Thyroid gland (tissue), 4 donors: ENCODE measurements around the gene STOM. TPM values are rescaled to one million over a fixed set of nuclear protein-coding genes. Genes with fewer than 3 reads are reported as not detected.
A peak's percentile ranks its signal among the peaks of the same experiment; 100 is the strongest.

ENCODE experiments used
- DNase-seq, 2 donors: peaks; one replicate each; pipeline ENCODE4 v3.0.0-alpha.2; 2019
- H3K27ac ChIP-seq, 3 donors: fragments of 200-600 bp; sonication (generic); 1 replicate in 2 of 3; 2 replicates in 1 of 3; pipeline ENCODE4 v1.5.1; 2016 to 2019; ENCODE audit warnings: mild to moderate bottlenecking in 1 of 3, moderate library complexity in 1 of 3
- H3K27me3 ChIP-seq: fragments of 200-600 bp; sonication (generic); one replicate; pipeline ENCODE4 v1.5.1; 2019
- H3K36me3 ChIP-seq, 2 donors: fragments of 200-600 bp; sonication (generic); one replicate each; pipeline ENCODE4 v1.5.1; 2016 to 2019
- H3K4me1 ChIP-seq, 2 donors: fragments of 200-600 bp; sonication (generic); one replicate each; pipeline ENCODE4 v1.5.1; 2017 to 2019
- H3K4me3 ChIP-seq, 3 donors: fragments of 200-600 bp; sonication (generic); replicated peaks in 1 of 3; 1 replicate in 2 of 3; 2 replicates in 1 of 3; pipeline ENCODE4 v1.5.1; 2016; ENCODE audit warnings: mild to moderate bottlenecking in 1 of 3
- H3K9me3 ChIP-seq: fragments of 200-600 bp; sonication (generic); one replicate; pipeline ENCODE4 v1.5.1; 2017
- POLR2A ChIP-seq, 2 donors: fragments of 450-650 bp; IDR thresholded peaks; one replicate each; pipeline ENCODE4 v1.6.1; 2017; ENCODE audit warnings: antibody characterized with exemption in 2 of 2, mild to moderate bottlenecking in 2 of 2, moderate library complexity in 1 of 2
- WGBS, 2 donors: methylation state at CpG; one replicate each; pipeline ENCODE4 v1.1.5; 2017; 5-methylcytosine and 5-hydroxymethylcytosine counted together
- intact Hi-C: fragments of 100-400 bp; cut with DNase I; formaldehyde crosslinking; loops from one replicate; pipeline ENCODE4 v1.15.1; 2023
- total RNA-seq, 4 donors: library from RNA; depleted of rRNA; stranded (reverse); fragments of >200 nt; gene quantifications; one replicate each; pipeline ENCODE4 v1.2.3, GENCODE V29; 2016
- TF ChIP-seq, protein P1 (sequence below), 6 experiments: fragments of 200-600 bp in 3 of 6; fragments of 450-650 bp in 3 of 6; sonication (generic) in 3 of 6; IDR thresholded peaks; one replicate each; pipeline ENCODE4 v1.5.1; 2016 to 2019; ENCODE audit warnings: antibody characterized with exemption in 6 of 6, mild to moderate bottlenecking in 2 of 6, inconsistent platforms in 1 of 6, moderate library complexity in 1 of 6

Gene STOM
- total RNA-seq, 4 donors from 2014 or later, result 104 to 275 (median 142) TPM

DNA sequence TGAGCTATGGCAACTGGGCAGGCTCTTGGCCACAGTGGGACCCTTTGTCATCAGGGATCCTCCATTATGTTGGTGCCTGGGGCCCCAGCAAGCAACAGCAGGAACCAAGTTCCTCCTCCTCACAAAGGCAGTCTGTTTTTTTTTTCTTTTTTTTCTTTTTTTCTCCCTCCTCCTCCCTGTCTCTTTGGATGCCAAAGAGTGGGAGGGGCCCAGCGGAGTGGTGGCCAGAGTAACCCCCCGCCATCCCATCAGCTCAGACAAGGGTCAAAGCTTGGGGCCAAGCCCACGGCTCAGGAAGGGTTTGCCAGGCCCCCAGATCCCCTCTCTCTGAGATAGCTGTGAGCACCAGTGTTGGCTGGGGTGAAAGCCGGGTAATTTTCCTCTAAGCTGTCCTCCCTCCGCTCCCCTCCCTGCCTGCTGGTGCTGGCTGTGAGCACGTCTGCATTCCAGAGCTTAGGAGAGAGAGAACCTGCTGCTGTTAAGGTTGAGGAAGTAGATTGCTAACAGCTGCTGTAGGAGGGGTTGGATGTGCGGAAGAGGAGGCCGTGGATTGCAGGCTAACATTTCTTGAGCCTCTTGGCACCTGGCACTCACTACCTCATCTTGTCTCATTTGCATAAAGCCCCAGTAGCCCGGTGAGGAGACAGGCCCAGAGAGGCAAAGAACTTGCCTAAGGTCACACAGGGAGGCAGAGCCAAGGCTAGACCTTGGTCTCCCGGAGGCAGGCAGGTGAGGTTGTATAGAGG lies 80.9 kb downstream of the STOM start:
- WGBS, 2 donors, result 19 to 24% methylated on average over 8 to 10 of the region's 10 CpGs
- DNase-seq, result peak; percentile 87 to 88
- peak overlapping the region; percentile 84 to 95 (median 93) for H3K27ac ChIP-seq
- no peaks in the 10 kb centered on the region for H3K27me3 ChIP-seq
- H3K36me3 ChIP-seq, result no peaks in the 10 kb centered on the region
- no peaks in the 10 kb centered on the region for H3K9me3 ChIP-seq
- intact Hi-C loops, result no loop called here
- TF ChIP-seq, protein P1, sequence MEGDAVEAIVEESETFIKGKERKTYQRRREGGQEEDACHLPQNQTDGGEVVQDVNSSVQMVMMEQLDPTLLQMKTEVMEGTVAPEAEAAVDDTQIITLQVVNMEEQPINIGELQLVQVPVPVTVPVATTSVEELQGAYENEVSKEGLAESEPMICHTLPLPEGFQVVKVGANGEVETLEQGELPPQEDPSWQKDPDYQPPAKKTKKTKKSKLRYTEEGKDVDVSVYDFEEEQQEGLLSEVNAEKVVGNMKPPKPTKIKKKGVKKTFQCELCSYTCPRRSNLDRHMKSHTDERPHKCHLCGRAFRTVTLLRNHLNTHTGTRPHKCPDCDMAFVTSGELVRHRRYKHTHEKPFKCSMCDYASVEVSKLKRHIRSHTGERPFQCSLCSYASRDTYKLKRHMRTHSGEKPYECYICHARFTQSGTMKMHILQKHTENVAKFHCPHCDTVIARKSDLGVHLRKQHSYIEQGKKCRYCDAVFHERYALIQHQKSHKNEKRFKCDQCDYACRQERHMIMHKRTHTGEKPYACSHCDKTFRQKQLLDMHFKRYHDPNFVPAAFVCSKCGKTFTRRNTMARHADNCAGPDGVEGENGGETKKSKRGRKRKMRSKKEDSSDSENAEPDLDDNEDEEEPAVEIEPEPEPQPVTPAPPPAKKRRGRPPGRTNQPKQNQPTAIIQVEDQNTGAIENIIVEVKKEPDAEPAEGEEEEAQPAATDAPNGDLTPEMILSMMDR (IDR thresholded peaks at IDR 0.05), result peak in 1 of 6 experiments; percentile 12
- TF ChIP-seq POLR2A (IDR thresholded peaks at IDR 0.05), result peak in 1 of 2 donors; percentile 87
- H3K4me1 ChIP-seq, result peaks cover 73 to 82% of the 10 kb centered on the region in 2 donors
- H3K4me3 ChIP-seq, result peak overlapping the region in 1 of 3 donors; percentile 4

Other genes with a start within 250 kb of the STOM start
- 10 to 100 TPM; 44.6 to 55.8 (median 49.1) TPM for gene RAB14, start 168.4 kb downstream of the STOM start, total RNA-seq
- 1,000 to 10,000 TPM; 1,151 to 1,624 (median 1,443) TPM for gene GSN, start 102.1 kb downstream of the STOM start, total RNA-seq
- 10 to 100 TPM in 2 of 4 donors, 1 to 10 TPM in 2; 5.5 to 18.4 (median 7.9) TPM for gene GGTA1, start 129.6 kb upstream of the STOM start, total RNA-seq